ENCODE data around the gene SPINK4.

DNA sequence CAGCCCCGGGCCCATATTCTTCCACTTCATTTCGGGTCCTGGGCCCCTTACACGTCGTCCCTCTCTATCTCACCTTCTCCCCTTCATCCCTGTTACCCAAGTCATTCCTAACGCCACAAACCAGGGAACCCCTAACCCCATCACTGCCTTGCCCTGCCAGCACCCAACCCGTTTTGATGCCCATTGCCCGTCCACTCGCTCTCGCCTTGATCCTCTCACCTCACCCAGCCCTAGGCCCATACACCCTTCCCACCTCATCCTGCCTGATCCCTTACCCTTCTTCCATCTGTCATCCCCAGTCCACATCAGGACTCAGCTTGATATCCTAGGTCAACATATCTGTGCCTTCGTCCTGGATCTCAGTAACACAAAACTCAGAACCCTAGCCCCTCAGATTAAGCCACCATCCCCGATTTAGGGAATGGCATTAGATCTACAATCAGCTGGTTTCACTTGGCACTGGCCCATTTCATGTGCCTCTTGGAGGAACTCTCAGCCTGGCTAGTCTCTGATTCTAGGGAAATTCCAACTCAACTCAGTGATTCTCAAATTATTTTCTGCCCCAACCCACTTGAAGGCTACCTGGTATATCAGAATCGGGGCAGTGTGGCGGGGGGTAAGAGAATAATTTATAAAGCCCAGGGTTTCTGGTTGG, 25.4 kb downstream of the SPINK4 start:
- TF ChIP-seq CTCF (IDR thresholded peaks at IDR 0.05) (no peak), POLR2A (IDR thresholded peaks at IDR 0.05) (no peak)
